Left lung (tissue), 10 donors: ENCODE measurements around the gene HEATR1. TPM values are rescaled to one million over a fixed set of nuclear protein-coding genes. Genes with fewer than 3 reads are reported as not detected.

Experiments used
- ATAC-seq: fragments of 200-7000 bp; cut with Tn5 transposase; one replicate; pipeline ENCODE4 v1.9.1; 2020; ENCODE audit warnings: moderate library complexity
- DNase-seq, 4 donors: peaks; one replicate each; pipeline ENCODE4 v3.0.0-alpha.2; 2013 to 2020
- H3K27ac ChIP-seq, 2 donors: fragments of 200-600 bp; sonication (generic) in 1 of 2; one replicate each; pipeline versions ENCODE4 v1.5.0 to v1.8.0; 2020 to 2021
- H3K27me3 ChIP-seq, 2 donors: fragments of 200-600 bp; sonication (generic) in 1 of 2; one replicate each; pipeline versions ENCODE4 v1.5.0 to v1.8.0; 2020 to 2021
- H3K36me3 ChIP-seq, 2 donors: fragments of 200-600 bp; sonication (generic) in 1 of 2; one replicate each; pipeline versions ENCODE4 v1.5.0 to v1.8.0; 2020 to 2021
- H3K4me1 ChIP-seq, 2 donors: fragments of 200-600 bp; one replicate each; pipeline ENCODE4 v1.8.0; 2021
- H3K4me3 ChIP-seq, 2 donors: fragments of 200-600 bp; sonication (generic) in 1 of 2; one replicate each; pipeline versions ENCODE4 v1.5.0 to v1.8.0; 2020 to 2021; ENCODE audit warnings: mild to moderate bottlenecking in 1 of 2
- H3K9me3 ChIP-seq, 2 donors: fragments of 200-600 bp; sonication (generic) in 1 of 2; one replicate each; pipeline versions ENCODE4 v1.5.0 to v1.8.0; 2020 to 2021
- intact Hi-C, 2 donors: fragments of 100-400 bp; cut with DNase I; formaldehyde crosslinking; loops; one replicate each; pipeline versions ENCODE4 v1.11.2 to v1.14.2; 2022
- polyA plus RNA-seq, 6 donors: library from polyadenylated mRNA; unstranded; fragments of 120-200 nt; gene quantifications; one replicate each; pipeline ENCODE4 v1.2.1, GENCODE V29; 2013; ENCODE audit not compliant: insufficient read length in 6 of 6
- total RNA-seq, 2 donors: library from RNA; stranded (reverse); fragmentation: NEBNext Ultra II Directional; extraction: Animal tissue kit (Norgen Biotek cat#: 25700); gene quantifications; one replicate each; pipeline ENCODE4 v1.2.1, GENCODE V29; 2021
- TF ChIP-seq, protein P1 (sequence below), 2 donors: fragments of 200-600 bp; sonication (generic) in 1 of 2; IDR thresholded peaks; one replicate each; pipeline versions ENCODE4 v1.5.0 to v1.8.0; 2021; ENCODE audit warnings: antibody characterized with exemption in 2 of 2
- donor health status: DM: no; HTN: yes; CAD: no.
- donor health status: DM: no; HTN: no; CAD: no.

Gene HEATR1
- total and polyA plus RNA-seq, 8 donors, result 21.1 to 36.2 (median 32.5) TPM

DNA sequence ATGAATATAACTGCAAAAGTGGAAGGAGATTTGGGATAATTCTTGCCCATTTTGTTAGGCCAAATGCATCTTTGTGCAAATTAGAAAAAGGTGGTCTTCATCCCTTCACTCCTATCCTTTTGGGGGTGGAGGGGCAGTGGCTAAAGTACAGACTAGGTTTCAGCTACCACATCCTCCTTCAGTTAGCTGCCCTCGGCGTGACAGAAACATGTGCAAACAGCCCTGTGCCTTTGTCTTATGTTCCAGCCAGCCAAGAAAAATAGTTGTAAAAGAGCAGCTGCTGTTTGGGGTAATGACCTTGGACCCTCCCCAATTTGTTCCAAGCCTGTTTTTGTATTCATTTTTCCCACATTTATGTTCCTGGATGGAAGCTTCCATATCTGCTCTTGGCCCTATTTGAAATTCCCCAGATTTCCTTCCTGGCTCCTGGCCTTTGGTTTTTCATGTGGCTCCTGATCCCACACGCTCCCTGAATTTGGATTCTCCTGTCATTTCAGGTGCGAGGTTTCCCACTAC is 88.8 kb downstream of the HEATR1 start:
- intact Hi-C loops, result no loop called here
- H3K36me3 ChIP-seq, result no peaks in the 10 kb centered on the region
- H3K27me3 ChIP-seq, result no peaks in the 10 kb centered on the region
- DNase-seq, result no peak
- no peaks in the 10 kb centered on the region for H3K9me3 ChIP-seq
- no peak overlapping the region for H3K4me3 ChIP-seq
- ATAC-seq, result no peak
- no peaks in the 10 kb centered on the region for H3K4me1 ChIP-seq
- TF ChIP-seq, protein P1, sequence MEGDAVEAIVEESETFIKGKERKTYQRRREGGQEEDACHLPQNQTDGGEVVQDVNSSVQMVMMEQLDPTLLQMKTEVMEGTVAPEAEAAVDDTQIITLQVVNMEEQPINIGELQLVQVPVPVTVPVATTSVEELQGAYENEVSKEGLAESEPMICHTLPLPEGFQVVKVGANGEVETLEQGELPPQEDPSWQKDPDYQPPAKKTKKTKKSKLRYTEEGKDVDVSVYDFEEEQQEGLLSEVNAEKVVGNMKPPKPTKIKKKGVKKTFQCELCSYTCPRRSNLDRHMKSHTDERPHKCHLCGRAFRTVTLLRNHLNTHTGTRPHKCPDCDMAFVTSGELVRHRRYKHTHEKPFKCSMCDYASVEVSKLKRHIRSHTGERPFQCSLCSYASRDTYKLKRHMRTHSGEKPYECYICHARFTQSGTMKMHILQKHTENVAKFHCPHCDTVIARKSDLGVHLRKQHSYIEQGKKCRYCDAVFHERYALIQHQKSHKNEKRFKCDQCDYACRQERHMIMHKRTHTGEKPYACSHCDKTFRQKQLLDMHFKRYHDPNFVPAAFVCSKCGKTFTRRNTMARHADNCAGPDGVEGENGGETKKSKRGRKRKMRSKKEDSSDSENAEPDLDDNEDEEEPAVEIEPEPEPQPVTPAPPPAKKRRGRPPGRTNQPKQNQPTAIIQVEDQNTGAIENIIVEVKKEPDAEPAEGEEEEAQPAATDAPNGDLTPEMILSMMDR (IDR thresholded peaks at IDR 0.05), result no peak
- no peak overlapping the region for H3K27ac ChIP-seq

DNA sequence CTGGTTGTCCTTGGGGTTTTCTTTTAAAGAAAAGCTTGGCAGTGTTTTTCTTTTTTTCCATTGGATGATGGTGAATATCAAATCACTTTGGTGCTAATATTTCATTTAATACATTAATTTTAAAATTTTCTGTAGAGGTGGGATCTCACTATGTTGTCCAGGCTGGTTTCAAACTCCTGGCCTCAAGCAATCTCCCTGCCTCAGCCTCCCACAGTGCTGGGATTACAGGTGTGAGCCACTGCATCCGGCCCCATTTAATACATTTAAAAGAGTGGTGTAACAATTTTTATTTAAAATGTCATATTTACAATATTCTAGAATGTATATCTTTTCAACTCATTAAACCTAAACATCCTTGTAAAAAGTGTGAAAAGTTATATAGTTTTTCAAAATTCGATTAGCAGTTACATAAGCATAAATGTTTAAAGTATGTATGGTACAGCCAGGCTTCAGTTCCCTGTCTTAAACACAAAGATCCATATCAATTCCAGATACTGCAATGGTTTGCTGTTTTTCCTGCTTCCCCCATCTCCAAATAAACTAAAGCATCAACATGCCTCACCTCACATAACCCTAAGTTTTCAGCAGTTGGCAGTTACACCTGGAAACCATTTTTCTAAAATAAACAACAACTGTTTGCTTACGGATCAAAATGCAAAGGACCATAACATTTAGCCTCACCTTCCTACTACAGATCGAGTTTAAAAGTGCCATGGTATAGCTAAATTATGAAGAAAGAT is 89.4 kb downstream of the HEATR1 start:
- H3K4me3 ChIP-seq, result no peak overlapping the region
- no peaks in the 10 kb centered on the region for H3K27me3 ChIP-seq
- intact Hi-C loops, result no loop called here
- no peak for DNase-seq
- no peaks in the 10 kb centered on the region for H3K9me3 ChIP-seq
- H3K27ac ChIP-seq, result no peak overlapping the region
- TF ChIP-seq, protein P1 (IDR thresholded peaks at IDR 0.05), result no peak
- no peaks in the 10 kb centered on the region for H3K4me1 ChIP-seq
- no peaks in the 10 kb centered on the region for H3K36me3 ChIP-seq
- no peak for ATAC-seq

DNA sequence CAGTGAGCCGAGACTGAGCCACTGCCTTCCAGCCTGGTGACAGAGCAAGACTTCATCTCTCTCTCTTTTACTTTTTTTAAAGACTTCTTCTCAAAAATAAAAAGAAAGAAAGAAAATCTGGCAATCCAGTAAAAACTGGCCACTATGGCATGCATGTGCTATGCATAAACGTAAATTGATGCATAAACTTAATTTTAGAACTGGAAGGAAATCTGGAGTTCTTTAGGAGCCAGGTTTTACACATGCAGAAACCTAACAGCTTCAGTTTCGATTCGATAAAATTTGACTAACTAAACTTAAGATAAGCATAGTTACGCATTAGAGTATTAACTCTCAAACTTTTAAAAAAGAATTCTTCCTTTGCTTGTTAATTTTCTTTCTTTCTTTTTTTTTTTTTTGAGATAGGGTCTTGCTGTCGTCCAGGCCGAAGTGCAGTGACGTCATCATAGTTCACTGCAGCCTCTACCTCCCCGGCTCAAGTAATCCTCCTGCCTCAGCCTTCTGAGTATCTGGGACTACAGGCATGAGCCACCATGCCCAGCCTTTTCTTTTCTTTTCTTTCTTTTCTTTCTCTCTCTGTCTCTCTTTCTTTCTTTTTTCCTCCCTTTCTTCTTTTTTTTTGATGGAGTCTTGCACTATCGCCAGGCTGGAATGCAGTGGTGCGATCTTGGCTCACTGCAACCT is 92.4 kb downstream of the HEATR1 start:
- Histone ChIP-seq H3K4me3 (no peak overlapping the region), H3K27me3 (no peaks in the 10 kb centered on the region), H3K4me1 (no peaks in the 10 kb centered on the region), H3K36me3 (no peaks in the 10 kb centered on the region), H3K27ac (no peak overlapping the region), H3K9me3 (no peaks in the 10 kb centered on the region)
- ATAC-seq, result no peak
- TF ChIP-seq, protein P1 (IDR thresholded peaks at IDR 0.05), result no peak
- no peak for DNase-seq
- intact Hi-C loops, result no loop called here

DNA sequence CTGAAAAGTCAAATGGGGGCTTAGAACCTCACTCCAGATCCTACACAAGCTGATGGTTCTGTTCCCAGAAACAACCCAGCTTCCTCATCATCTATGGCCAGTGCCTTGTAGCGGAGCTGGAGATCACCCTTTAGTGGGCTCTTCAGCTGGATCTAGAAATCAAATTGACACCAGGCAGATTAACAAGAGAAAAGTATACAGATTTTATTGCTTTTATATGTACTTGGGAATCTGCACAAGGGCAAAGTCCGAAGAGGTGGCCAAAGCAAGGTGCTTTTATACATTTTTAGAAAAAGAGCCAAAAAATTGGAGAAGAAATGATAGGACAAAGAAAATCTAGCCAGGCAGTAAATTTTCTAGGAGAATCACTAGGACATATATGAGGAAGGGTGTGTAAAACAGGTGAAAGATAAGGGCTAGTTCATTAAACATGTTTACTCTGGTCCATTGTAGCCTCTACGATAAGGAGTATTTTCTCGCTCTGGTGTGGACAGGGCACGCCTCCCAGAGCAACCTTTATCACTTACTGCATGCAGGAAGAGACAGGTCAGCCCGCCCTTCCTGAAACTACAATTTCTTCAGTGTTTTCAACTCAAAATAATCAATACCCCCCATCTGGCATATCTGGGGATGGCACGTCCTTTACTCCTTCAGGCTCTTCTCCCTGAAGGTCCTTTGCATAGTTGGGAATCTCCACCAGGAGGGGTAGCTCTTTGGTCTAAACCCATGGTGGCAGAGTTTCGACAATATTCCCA is 94.5 kb downstream of the HEATR1 start:
- intact Hi-C loops, result no loop called here

More for the DNA sequence above, 94.5 kb downstream of the HEATR1 start:
- no peak for ATAC-seq
- H3K27ac ChIP-seq, result no peak overlapping the region
- no peaks in the 10 kb centered on the region for H3K36me3 ChIP-seq
- H3K4me3 ChIP-seq, result no peak overlapping the region
- no peak for DNase-seq
- H3K4me1 ChIP-seq, result no peaks in the 10 kb centered on the region
- H3K27me3 ChIP-seq, result no peaks in the 10 kb centered on the region
- TF ChIP-seq, protein P1 (IDR thresholded peaks at IDR 0.05), result no peak
- no peaks in the 10 kb centered on the region for H3K9me3 ChIP-seq
